ENCODE results near the gene CCDC120. TPM values are rescaled to one million over a fixed set of nuclear protein-coding genes. Genes with fewer than 3 reads are reported as not detected.

Gene CCDC120
- total and polyA plus RNA-seq, 9 of the 15 experiments (the other 6 are each of a cell fraction or from before 2014, with no cell fraction given) = 0.13 to 3.6 (median 0.54) TPM

GRCh38 chrX:49100704-49101628 lies 42.2 kb downstream of the CCDC120 start (continued):
- TF ChIP-seq NONO (IDR thresholded peaks at IDR 0.05; ENCODE audit: low read depth in 2 of 2, low read length in 1 of 2) (no peak), NRF1 (conservative IDR thresholded peaks at IDR 0.05 in 1 of 2, IDR thresholded peaks at IDR 0.05 in 1 of 2) (peak; percentile 98 to 99), NFE2 (IDR thresholded peaks at IDR 0.05; ENCODE audit: low read depth) (no peak), ZNF707 (CRISPR knock-in tag; conservative IDR thresholded peaks at IDR 0.05) (no peak), CXXC5 (CRISPR knock-in tag; IDR thresholded peaks at IDR 0.05) (peak; percentile 29; the same call in 1 of the 2 replicates), BDP1 (IDR thresholded peaks at IDR 0.05; ENCODE audit: insufficient read depth, insufficient read length) (no peak), SMARCA5 (IDR thresholded peaks at IDR 0.05) (no peak), NR0B1 (IDR thresholded peaks at IDR 0.05; ENCODE audit: partially characterized antibody) (no peak), HNRNPH1 (optimal IDR thresholded peaks at IDR 0.05; ENCODE audit: low read depth, low read length) (no peak), CHD7 (IDR thresholded peaks at IDR 0.05; ENCODE audit: low read depth, low read length) (no peak), SUPT5H (IDR thresholded peaks at IDR 0.05) (peak; percentile 78), SNRNP70 (optimal IDR thresholded peaks at IDR 0.05; ENCODE audit: low read depth, low read length) (no peak)
- TF ChIP-seq, protein P1, sequence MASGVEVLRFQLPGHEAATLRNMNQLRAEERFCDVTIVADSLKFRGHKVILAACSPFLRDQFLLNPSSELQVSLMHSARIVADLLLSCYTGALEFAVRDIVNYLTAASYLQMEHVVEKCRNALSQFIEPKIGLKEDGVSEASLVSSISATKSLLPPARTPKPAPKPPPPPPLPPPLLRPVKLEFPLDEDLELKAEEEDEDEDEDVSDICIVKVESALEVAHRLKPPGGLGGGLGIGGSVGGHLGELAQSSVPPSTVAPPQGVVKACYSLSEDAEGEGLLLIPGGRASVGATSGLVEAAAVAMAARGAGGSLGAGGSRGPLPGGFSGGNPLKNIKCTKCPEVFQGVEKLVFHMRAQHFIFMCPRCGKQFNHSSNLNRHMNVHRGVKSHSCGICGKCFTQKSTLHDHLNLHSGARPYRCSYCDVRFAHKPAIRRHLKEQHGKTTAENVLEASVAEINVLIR (CRISPR knock-in tag; IDR thresholded peaks at IDR 0.05) = no peak
